ENCODE data around the gene DNAH9.
A peak's percentile ranks its signal among the peaks of the same experiment; 100 is the strongest.

The DNAH9 gene

DNA sequence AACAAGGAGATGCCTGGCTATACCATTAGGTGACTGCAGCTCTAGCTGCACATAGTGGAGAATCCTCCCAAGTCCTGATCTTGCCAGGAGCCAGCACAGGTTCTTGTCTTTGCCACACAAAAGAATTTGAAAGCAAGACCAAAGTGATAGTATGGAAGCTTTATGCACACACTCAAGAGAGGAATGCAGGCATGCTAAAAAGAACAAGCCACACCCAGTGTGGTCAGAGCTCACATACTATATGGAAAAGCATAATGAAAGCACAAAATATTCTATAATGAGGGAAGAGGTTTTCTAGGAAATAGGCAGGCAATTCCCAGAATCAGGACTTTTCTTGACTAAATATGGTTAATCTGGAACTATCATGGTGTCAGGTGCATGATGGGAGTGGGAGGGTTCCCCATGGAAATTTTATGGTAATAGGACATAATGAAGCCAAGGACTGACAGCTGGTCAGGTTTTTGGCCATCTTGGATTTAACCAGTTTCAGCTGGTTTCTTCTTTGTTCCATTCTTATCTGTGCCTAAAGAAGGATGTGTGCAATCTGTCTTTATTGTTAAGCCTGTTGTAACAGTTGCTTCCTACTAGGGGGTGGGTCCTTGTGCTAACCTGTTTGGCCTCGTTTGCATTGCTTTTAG, 227.4 kb downstream of the DNAH9 start:
- peaks cover 6 to 36% (median 32%) of the 10 kb centered on the region in 10 experiments; a peak in 19 of 20 replicates for H3K4me1 ChIP-seq
- H3K4me2 ChIP-seq, result peak overlapping the region in 8 of 11 experiments; percentile 29 to 94 (median 74); a peak in 14 of 22 replicates
- no peaks in the 10 kb centered on the region for H3K36me3 ChIP-seq
- H3K9ac ChIP-seq, result no peak overlapping the region
- H3K9me3 ChIP-seq (replicated peaks in 1 of 11), result peaks cover 0 to 12% (median 5%) of the 10 kb centered on the region in 11 experiments; a peak in 12 of 22 replicates
- H3K27ac ChIP-seq, result peak overlapping the region in 4 of 11 experiments; percentile 74 to 84 (median 76); a peak in 5 of 22 replicates
- TF ChIP-seq Cebpa-rat (IDR thresholded peaks at IDR 0.05), result no peak
- H3K4me3 ChIP-seq, result no peak overlapping the region
- H4K20me1 ChIP-seq, result no peaks in the 10 kb centered on the region
- no peaks in the 10 kb centered on the region for H3K27me3 ChIP-seq

DNA sequence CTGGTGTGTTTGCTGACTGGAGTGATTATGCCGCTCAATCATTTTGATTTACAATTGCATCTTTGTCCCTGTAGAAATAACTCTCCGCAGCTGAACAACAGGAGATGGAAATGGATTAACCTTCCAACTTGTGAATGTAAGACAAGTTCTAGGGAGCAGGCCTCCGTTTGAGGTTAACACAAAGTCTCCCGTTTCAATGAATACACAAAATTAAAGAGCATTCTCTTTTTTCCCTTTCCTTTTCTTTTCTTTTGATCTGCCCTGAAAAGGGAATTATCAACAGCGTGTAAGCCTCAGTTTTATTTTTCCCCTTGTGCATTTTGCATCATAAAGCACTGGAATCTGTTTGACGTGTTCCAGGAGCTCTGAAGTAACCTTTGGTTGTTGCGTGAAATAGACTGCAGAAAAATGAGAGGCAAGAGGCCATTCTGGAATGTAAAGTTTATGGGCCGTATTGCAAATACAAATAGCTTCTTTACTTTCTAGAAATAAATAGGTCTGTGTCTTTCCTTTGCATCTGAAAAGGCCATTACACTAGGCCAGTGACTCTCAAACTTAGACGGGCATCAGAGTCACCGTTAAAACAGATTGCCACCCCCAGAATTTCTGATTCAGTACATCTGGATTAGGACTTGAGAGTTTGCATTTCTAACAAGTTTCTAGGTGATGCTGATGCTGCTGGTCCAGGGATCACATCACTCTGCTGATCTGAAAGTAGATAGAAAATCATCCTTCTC, 234.3 kb downstream of the DNAH9 start:
- Histone ChIP-seq H3K4me3 (no peak overlapping the region), H3K27ac (no peak overlapping the region), H3K4me1 (peaks cover 0 to 10% (median 0%) of the 10 kb centered on the region in 10 experiments; a peak in 5 of 20 replicates), H4K20me1 (no peaks in the 10 kb centered on the region), H3K9ac (no peak overlapping the region), H3K36me3 (no peaks in the 10 kb centered on the region), H3K27me3 (no peaks in the 10 kb centered on the region), H3K9me3 (replicated peaks in 1 of 11) (peaks cover 0 to 13% (median 5%) of the 10 kb centered on the region in 11 experiments; a peak in 12 of 22 replicates), H3K4me2 (no peak overlapping the region)
- TF ChIP-seq Cebpa-rat (IDR thresholded peaks at IDR 0.05), result no peak

DNA sequence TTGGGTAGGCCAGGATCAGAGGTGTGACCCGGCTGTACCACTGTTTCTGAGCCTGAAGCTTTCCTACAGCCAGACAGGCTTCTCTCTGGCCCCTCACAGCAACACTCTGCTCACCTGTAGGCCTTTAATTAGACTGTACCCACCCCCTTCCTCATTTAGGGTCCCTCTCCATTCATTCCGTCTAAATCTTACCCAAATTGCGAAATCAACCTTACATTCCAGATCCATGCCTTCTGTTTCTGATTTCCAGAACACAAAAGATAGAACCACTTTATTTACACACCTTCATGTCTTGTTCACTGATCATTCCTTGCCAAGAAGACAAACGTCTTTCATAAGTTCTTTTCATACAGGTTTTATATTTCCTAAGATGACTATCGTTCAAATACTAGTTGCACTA, 238.2 kb downstream of the DNAH9 start:
- Histone ChIP-seq H3K4me1 (peaks cover 7 to 20% (median 17%) of the 10 kb centered on the region in 10 experiments; a peak in 18 of 20 replicates), H3K36me3 (no peaks in the 10 kb centered on the region), H3K4me2 (no peak overlapping the region), H4K20me1 (no peaks in the 10 kb centered on the region), H3K27ac (no peak overlapping the region), H3K9me3 (replicated peaks in 1 of 11) (0 out of 22 replicates have a peak, but pooled peaks cover 0 to 2% (median 0%) of the 10 kb centered on the region in 11 experiments), H3K9ac (no peak overlapping the region), H3K27me3 (no peaks in the 10 kb centered on the region), H3K4me3 (no peak overlapping the region)
- TF ChIP-seq Cebpa-rat (IDR thresholded peaks at IDR 0.05), result peak in 5 of 11 experiments; percentile 19 to 53 (median 40); a peak in 3 of 22 replicates

DNA sequence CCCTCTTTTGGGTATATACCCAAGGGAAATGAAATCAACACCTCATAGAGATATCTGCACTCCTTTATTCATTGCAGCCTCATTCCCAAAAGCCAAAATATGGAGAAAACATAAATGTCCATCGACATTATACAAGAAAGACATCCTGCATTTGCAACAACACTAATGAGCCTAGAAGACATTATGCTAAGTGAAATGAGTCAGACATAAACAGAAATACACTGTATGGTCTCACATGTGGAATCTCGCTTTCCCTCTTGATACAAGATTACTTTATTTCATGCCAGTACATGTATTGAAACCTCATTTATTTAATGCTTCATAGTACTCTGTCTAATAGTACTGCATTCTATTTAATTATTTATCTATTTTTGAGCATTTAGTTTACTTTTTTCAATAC, 241.8 kb downstream of the DNAH9 start:
- Histone ChIP-seq H3K36me3 (no peaks in the 10 kb centered on the region), H3K27me3 (no peaks in the 10 kb centered on the region), H3K4me1 (peaks cover 7 to 21% (median 16%) of the 10 kb centered on the region in 10 experiments; a peak in 18 of 20 replicates), H3K27ac (no peak overlapping the region), H3K4me2 (peak overlapping the region in 4 of 11 experiments; percentile 1 to 65 (median 28); a peak in 5 of 22 replicates), H4K20me1 (no peaks in the 10 kb centered on the region), H3K4me3 (no peak overlapping the region), H3K9ac (no peak overlapping the region), H3K9me3 (replicated peaks in 1 of 11) (0 out of 22 replicates have a peak, but pooled peaks cover 0 to 5% (median 0%) of the 10 kb centered on the region in 11 experiments)
- no peak for TF ChIP-seq Cebpa-rat (IDR thresholded peaks at IDR 0.05)

DNA sequence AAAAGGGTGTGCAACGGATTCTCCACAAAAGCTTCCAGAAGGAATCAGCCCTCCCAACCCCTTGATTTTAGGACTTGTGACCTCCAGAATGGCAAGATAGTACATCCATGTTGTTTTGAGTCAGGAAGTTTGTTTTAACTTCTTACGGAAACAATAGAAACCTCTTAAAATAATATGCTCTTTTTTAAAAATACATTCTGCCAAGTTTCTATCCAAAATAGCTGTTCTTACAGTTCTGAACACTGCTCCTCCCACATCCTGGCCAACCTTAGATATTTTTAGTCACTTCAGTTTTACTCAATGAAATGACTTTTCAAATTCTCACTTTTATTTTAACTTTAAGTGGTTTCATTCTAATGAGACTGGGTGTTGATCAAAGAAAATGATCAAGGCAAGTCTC, 242.6 kb downstream of the DNAH9 start:
- Histone ChIP-seq H3K36me3 (no peaks in the 10 kb centered on the region), H3K27ac (peak overlapping the region in 1 of 11 experiments; percentile 3; a peak in 1 of 22 replicates), H3K27me3 (no peaks in the 10 kb centered on the region), H3K4me1 (peaks cover 7 to 21% (median 16%) of the 10 kb centered on the region in 10 experiments; a peak in 18 of 20 replicates), H3K9me3 (replicated peaks in 1 of 11) (0 out of 22 replicates have a peak, but pooled peaks cover 0 to 5% (median 0%) of the 10 kb centered on the region in 11 experiments), H4K20me1 (no peaks in the 10 kb centered on the region), H3K4me2 (peak overlapping the region; percentile 10 to 65 (median 36); a peak in 18 of 22 replicates), H3K9ac (no peak overlapping the region), H3K4me3 (no peak overlapping the region)
- no peak for TF ChIP-seq Cebpa-rat (IDR thresholded peaks at IDR 0.05)

DNA sequence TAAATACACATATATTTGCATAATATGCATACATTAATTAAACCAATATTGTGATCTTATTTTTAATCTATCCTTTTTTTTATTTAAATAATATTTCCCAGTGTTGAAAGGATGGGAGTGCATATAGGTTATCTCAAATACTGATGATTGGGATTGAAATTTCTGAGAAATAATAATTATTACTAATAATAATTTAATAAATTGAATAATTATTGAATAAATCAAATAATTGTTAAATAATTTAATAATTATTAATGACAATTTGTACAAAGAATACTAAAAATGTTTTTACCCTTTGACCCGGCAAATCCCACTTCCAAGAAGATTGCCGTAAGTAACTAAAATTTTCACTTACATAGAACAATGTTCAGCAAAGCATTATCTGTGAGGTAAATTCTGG, 250.1 kb downstream of the DNAH9 start:
- H4K20me1 ChIP-seq, result no peaks in the 10 kb centered on the region
- TF ChIP-seq Cebpa-rat (IDR thresholded peaks at IDR 0.05), result no peak
- H3K27ac ChIP-seq, result no peak overlapping the region
- peaks cover 0 to 2% (median 0%) of the 10 kb centered on the region in 10 experiments; a peak in 1 of 20 replicates for H3K4me1 ChIP-seq
- H3K36me3 ChIP-seq, result no peaks in the 10 kb centered on the region
- no peak overlapping the region for H3K4me3 ChIP-seq
- no peak overlapping the region for H3K9ac ChIP-seq
- no peak overlapping the region for H3K4me2 ChIP-seq
- H3K9me3 ChIP-seq (replicated peaks in 1 of 11), result 0 out of 22 replicates have a peak, but pooled peaks cover 0 to 10% (median 0%) of the 10 kb centered on the region in 11 experiments
- H3K27me3 ChIP-seq, result no peaks in the 10 kb centered on the region

DNA sequence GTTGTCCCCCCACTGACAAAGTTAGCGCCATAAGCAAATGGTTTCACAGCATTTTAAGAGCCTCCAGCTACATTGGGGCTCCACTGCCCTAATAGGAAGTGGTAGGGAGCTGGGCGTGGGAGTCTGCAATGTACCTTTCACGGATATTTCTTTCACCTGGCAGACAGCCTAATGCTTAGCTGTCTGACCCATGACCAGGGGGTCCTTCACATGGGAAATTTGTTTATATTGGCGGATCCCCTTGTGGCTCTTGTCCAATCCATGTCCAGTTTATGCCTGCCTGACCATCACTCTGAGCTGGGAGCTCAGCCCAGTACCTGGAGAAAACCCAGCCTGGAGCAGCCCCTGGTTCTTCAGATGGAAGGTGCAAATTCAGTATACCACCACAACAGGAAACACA, 254.0 kb downstream of the DNAH9 start:
- Histone ChIP-seq H4K20me1 (no peaks in the 10 kb centered on the region), H3K4me3 (no peak overlapping the region), H3K36me3 (no peaks in the 10 kb centered on the region), H3K9me3 (replicated peaks in 1 of 11) (0 out of 22 replicates have a peak, but pooled peaks cover 0 to 6% (median 0%) of the 10 kb centered on the region in 11 experiments), H3K27me3 (no peaks in the 10 kb centered on the region), H3K9ac (no peak overlapping the region), H3K4me1 (peaks cover 0 to 8% (median 0%) of the 10 kb centered on the region in 10 experiments; a peak in 2 of 20 replicates), H3K27ac (no peak overlapping the region), H3K4me2 (no peak overlapping the region)
- TF ChIP-seq Cebpa-rat (IDR thresholded peaks at IDR 0.05), result no peak

DNA sequence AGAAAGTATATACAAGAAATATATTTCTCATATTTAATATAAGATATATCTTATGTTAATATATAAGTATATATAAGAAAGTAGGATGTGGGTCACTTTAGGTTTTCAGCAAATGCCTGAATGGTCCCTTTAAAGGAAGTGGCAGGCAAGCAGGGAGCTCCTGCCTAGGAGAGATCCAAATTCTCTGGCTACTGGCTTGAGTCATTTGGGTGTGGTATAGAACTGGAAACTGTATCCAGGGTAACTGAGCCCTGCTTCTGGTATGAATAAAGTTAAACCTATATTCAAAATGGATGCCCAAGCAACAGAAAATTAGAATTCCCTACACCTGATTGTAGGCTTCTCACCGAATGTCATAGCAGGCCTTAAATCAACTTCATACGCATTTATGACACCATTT, 254.6 kb downstream of the DNAH9 start:
- peaks cover 0 to 8% (median 0%) of the 10 kb centered on the region in 10 experiments; a peak in 2 of 20 replicates for H3K4me1 ChIP-seq
- no peaks in the 10 kb centered on the region for H4K20me1 ChIP-seq
- H3K27me3 ChIP-seq, result no peaks in the 10 kb centered on the region
- TF ChIP-seq Cebpa-rat (IDR thresholded peaks at IDR 0.05), result no peak
- no peak overlapping the region for H3K27ac ChIP-seq
- no peak overlapping the region for H3K9ac ChIP-seq
- H3K9me3 ChIP-seq (replicated peaks in 1 of 11), result no peaks in the 10 kb centered on the region
- H3K4me2 ChIP-seq, result no peak overlapping the region
- H3K4me3 ChIP-seq, result no peak overlapping the region
- H3K36me3 ChIP-seq, result no peaks in the 10 kb centered on the region

Measured in BLaER1 treated with 17β-estradiol and CSF1 and Interleukin-3, amounts not matched to agents 10 nM and 100 nM (cell line).